SHP77 (cell line): ENCODE data around the gene LCA5.
"Not testable (repeated sequence)": the region's sequence is repeated elsewhere in the genome, so short reads cannot be mapped to it uniquely, and the experiment has no call there.

ENCODE experiments used
- DNase-seq, 2 experiments: peaks; one replicate each; lab custom pipeline; 2025; lab: John Stamatoyannopoulos, UW

LCA5 gene

DNA sequence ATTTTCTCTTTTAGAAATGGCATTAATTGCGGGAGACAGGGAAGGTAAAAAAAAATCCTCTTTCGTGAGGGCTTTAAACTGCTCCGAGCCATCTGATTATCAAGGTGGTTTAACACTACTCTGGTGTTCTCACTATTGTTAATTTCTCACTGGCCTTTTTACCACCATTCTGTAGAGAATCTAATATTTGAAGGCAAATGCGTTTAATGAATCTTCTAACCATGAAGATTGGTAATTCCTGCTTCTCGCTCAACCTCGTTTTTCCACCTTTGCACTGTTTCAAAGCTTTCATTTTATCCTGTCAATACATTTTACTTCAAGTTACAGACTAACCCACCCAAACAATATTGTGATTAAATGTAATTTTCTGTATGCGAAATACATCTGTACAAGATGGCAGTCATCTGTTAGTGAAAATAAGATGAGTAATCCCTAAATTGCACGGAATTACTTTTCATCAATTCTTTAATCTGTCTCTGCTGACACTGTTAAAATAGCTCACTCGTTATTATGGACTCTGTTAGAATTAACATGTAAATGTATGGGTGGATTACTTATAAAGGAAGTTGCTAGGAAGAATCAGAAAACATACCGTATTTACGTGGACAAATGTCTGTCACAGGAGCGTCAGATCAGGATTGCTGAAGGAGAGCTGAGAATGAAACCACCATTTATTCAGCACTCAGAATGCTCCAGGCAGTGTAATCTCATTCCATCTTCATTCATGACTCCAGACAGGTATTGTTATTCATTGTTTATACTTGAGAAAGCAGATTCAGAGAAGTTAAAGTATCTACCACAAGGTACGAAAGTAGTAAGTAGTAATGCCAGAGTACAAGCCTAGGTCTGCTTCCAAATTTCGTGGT lies 1.1 kb upstream of the LCA5 start:
- peak in 1 of 2 experiments; percentile 24 for DNase-seq

DNA sequence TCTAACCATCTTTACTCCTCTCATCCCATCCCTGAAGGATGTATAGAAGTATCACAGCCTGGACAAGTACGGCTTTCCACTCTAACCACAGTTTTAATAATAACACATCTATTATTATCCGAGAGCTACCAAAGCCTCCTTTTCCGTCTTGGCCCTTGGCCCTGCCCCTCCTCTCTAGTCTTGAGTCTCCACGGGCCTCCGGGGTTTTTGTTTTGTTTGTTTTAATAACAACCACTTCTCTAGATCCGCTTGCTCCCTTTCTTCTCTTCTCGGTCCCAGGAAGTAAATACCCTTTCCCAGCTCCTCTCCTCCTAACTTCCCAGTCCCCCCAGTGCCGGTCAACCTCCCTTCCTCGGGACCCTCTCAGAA lies 661 bp downstream of the LCA5 start:
- no peak for DNase-seq

- not testable (repeated sequence) for DNase-seq
Observed at GRCh38 chr6:79529567-79529966, 7.7 kb downstream of the LCA5 start.

GRCh38 chr6:79526897-79527296 lies 10.3 kb downstream of the LCA5 start:
- DNase-seq = no peak

GRCh38 chr6:79525272-79526100 lies 11.7 kb downstream of the LCA5 start:
- no peak for DNase-seq

- DNase-seq = no peak
Observed at GRCh38 chr6:79524065-79524464, 13.2 kb downstream of the LCA5 start.

DNA sequence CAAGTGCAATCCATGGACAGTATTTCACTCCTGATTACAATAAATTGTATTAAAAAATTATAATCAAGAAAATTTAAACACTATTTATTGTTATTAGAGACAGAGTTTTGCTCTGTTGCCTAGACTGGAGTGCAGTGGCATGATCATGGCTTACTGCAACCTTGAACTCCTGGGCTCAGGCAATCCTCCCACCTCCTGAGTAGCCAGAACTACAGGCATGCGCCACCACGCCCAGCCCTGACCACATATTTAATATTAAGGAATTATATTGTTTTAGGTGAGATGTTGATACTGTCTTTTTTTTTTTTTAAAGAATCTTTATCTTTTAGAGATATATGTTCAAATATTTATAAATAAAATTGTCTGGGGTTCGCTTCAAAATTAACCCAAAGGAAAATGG lies 14.6 kb downstream of the LCA5 start:
- no peak for DNase-seq

- no peak for DNase-seq
Observed at GRCh38 chr6:79520534-79520933, 16.7 kb downstream of the LCA5 start.

DNA sequence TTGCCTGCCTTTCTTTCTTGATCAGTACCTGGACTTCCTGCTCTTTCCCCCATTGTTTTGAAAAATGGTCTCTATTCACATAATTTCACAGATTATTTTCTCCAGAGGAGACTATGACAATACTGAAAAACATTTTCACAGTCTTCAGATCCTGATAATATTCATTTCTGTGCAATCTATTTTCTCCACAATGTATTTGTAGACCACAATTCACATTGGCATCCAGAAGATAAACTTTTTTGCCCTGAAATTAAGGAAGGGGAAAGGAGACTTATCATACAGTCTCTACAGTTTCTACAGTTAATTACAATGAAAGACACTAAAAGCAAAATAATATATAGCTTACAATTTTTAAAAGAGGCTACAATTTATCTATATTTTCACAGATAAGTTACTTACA lies 18.4 kb downstream of the LCA5 start:
- no peak for DNase-seq

DNA sequence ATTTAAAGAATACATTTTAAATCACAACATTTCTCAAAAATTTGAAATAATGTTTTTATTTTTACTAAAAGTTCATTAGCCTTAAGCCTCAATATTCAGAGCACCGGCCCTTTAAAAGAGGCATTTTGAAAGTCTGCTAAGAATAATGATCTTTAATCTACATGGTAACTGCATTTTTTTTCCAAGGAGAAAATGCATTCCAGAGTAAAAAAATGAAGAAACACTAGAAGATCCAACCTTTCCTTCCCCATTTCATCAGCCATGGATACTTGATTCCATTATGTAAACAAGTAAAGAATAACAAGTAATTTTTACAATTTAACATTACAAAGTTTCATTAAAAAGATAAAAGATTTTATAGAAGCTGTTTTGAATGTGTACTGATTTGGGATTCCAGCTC lies 21.8 kb downstream of the LCA5 start:
- no peak for DNase-seq

DNA sequence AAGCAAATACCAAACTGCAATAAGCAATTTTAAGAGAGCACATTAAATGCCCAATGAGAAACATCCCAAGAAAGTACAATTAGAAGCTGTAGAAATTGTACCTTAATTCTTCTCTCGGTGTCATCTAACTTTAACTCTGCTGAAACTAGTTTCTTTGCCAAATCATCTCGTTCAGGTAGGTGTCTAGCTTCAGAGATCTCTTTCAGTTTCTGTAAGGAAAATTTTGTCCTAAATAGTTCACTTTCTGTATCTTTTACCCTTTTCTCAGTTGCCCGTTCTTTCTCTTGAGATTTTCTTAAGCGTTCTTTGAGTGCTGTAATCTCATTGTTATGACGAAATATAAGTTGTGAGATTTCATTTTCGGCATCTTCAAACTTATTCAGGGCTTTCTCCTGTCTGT lies 24.1 kb downstream of the LCA5 start:
- DNase-seq = no peak

DNA sequence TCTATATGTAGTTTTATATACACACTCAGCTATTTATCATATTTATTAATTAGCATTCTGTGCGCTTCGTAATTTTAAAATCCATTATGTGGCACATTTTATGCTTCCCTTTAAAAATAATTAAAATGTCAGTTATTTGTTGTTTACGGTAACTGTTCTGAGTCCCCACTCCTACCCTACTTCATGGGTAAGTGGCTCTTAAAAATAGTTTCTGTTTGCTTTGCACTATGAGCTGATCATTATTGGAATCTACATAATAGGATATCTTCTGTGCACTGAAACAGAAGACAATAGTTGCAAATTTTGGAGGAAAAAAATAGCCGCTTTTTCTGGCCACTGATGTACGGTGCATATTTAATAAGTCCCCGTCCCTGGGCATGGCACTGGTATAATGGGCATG lies 25.2 kb downstream of the LCA5 start:
- no peak for DNase-seq

GRCh38 chr6:79510707-79511106 lies 26.5 kb downstream of the LCA5 start:
- DNase-seq = no peak

GRCh38 chr6:79506251-79506650 lies 31.0 kb downstream of the LCA5 start:
- no peak for DNase-seq

DNA sequence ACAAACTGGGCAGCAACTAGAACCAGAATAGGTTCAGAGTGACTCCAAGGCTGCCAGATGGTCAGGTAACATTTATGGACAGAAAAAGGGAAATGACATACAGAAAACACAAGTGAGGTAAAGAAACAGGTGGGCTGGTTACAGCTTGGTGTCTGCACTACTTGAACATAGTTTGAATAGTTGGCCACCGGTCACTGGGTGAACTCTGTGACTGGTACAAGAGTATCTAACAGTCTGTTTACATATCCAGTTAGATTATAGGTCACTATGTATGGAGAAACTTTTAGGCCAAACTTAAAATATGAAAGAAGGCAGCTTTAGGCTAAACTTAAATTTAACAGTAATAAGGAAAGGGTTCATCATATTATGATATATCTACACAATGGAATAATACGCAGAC lies 32.9 kb downstream of the LCA5 start:
- no peak for DNase-seq

- DNase-seq = no peak
Observed at GRCh38 chr6:79498842-79499241, 38.4 kb downstream of the LCA5 start.

GRCh38 chr6:79495246-79495645 lies 42.0 kb downstream of the LCA5 start:
- no peak for DNase-seq

GRCh38 chr6:79494841-79495240 lies 42.4 kb downstream of the LCA5 start:
- no peak for DNase-seq

DNA sequence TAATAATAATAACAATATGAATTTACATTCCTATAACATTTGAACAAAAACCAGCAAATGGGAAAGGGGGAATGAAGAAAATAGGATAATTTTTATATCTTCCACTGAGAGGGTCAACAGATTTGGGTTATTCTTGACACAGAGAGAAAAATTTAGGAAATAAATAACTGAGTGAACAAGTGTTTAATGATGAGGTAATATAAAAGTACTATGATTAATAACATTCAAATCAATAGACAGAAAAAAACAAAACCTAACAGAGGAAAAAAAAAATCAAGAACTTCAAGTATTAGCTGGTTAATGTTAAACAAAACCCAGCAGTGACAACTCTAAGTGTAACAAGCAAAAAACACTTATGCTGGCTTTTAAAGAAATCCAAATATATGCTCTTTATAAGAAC lies 66.5 kb downstream of the LCA5 start:
- DNase-seq = no peak

DNA sequence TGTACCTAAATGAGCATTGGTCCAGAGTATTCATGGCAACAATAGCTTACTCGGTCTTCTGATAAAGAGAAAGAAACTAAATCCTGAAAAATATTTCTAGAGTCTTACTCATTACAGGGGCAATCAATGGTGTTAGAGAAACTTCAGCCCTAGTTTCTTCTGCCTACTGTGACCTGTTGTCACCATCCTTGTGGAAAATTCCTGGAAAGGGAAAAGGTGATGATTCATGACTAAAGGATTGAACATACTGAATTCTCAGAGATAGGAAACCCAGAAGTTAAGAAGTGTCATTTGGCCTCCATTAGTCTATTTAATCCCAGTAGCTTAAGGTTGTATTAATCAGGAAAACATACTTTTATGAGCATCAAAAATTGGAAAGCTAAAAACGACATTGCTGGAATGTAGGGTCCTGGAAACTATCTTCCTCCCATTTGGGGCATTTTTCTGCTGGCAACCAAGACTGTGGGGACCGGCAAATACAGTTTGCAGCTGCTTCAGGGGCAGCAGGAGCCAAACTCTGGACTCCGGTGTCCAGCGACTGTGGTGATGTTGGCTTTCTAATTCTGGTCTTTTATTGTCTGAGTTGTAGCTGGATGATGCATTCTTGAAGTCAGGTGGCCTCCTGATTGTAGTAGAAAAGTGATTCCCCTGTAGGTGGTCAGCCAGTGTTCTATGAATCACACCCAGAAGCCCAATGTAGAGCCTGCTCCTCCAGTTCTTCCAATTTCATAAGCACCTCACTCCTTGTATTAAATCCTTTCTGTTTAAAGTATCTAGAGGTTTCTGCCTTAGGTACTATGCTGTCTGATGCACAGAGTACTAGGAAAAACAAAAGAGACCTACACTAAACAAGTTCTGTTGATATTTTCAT lies 67.6 kb downstream of the LCA5 start:
- DNase-seq = no peak

DNA sequence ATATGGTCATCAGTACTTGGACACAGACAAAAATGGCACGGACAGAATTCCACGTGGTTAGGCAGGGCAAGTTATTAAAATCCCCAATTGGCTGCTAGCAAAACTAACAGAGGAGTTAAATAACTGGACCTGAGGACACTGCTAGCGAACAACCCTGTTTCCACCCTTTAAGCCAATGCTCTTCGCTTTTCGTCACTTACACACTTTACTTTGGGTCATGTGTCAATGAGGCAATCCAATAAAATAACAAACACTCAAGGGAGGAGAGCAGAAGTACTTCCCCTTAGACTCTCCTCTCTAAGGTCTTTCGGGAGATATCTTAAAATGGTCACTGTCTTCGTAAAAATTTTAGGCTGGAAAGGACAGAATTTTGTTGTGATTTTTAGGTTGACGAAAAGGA lies 68.6 kb downstream of the LCA5 start:
- no peak for DNase-seq

DNA sequence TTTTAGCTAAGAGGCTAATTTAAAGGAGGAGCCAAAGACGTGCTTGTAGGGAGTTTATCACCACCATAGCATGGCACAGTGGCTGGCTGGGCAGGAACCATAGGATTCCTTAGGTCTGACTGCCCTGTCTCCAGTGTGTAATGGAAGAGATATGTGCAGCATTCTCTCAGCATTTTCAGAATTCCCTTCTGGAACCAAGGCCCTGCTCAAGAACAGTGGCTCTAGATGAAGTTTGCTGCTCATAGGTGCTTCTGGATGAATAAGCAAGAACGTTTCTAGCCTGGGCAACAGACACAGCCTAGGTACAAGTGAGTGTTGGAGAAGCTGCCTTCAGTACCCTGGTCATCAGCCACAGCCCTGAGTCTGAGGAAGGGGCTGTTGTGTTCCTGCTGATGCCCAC lies 69.1 kb downstream of the LCA5 start:
- no peak for DNase-seq
